ENCODE measurements around the gene LIAS.
"Not testable (repeated sequence)": the region's sequence is repeated elsewhere in the genome, so short reads cannot be mapped to it uniquely, and the experiment has no call there.

Gene LIAS

DNA sequence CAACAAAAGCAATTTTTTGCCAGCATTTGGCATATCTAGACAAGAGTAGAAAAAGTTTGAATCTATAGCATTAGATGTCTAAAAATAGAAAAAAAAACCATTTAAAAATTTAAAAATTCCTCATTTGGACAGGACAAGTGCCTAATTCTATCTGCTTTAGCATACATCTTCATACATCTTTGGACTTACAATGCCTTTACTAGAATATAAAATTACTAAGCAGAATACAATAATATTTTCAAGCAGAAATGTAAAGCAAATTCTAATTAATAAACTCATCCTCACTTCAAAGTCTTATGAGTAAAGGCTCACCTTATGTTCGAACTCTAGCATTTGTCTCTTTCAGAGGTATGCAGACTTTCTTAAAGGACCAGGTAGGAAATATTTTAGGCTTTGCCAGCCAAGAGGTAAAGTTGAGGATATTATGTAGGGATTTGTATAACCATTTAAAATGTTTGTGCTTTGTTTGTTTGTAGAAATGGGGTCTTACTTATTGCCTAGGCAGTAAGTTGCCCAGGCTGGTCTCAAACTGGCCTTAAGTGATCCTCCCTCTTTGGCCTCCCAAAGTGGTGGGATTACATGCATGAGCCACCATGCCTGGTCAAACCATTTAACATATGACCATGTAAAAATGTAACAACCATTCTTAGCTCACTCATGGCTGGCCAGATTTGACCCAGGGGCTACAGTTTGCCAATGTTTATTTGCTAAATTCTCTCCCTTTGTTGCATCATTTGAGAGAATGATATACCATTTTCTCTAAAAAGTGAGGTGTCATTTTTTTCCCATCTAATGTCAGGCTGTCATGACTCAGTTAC lies 39.3 kb downstream of the LIAS start:
- no peak for DNase-seq (ENCODE audit: low read depth in 2 of 2)

- no peak for DNase-seq (ENCODE audit: low read depth in 2 of 2)
Measured at GRCh38 chr4:39498727-39499020, 39.8 kb downstream of the LIAS start.

GRCh38 chr4:39502019-39502663 lies 43.3 kb downstream of the LIAS start:
- no peak for DNase-seq (ENCODE audit: low read depth in 2 of 2)

- not testable (repeated sequence) for DNase-seq (ENCODE audit: low read depth in 2 of 2)
Measured at GRCh38 chr4:39502664-39503035, 43.8 kb downstream of the LIAS start.

DNA sequence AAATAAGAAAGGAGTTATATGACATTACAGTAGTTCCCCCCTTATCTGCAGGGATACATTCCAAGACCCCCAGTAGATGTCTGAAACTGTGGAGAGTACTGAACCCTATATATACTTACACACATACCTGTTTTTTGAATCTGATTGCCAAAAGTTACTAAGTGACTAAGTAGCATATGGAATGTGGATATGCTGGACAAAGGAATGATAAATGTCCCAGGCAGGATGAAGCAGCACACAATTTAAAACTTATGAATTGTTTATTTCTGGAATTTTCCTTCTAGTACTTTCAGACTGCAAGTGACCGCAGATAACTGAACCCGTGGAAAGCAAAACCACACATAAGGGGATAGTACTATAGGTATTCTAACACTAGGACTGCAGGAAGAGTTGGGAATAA lies 45.7 kb downstream of the LIAS start:
- no peak for DNase-seq (ENCODE audit: low read depth in 2 of 2)

- no peak for DNase-seq (ENCODE audit: low read depth in 2 of 2)
Measured at GRCh38 chr4:39505581-39505980, 46.7 kb downstream of the LIAS start.

DNA sequence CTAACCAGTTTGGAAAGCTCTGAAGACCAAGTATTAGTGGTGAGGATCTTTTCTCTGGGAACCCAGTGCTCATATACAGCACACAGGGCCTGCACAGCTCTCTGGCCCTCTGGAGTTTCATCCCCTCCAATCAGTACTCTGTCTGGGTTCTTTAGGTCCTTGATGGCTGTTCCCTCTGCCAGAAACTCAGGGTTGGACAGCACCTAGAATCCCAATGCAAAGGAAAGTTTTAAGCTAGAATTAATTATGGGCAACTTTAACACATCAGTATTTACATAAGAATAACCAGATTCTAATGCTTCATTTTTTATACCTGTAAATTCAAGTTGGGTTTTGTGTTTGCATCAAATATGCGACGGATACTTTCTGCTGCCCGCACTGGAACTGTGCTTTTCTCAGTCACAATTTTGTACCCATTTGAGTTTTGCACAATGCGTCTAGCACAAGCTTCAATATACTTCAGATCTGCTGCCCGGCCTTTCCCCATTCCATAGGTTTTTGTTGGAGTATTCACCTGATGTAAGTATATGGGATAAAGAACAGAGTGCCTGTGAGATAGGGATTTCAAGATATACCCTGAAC lies 51.6 kb downstream of the LIAS start:
- no peak for DNase-seq (ENCODE audit: low read depth in 2 of 2)

- not testable (repeated sequence) for DNase-seq (ENCODE audit: low read depth in 2 of 2)
Measured at GRCh38 chr4:39514266-39514665, 55.4 kb downstream of the LIAS start.

DNA sequence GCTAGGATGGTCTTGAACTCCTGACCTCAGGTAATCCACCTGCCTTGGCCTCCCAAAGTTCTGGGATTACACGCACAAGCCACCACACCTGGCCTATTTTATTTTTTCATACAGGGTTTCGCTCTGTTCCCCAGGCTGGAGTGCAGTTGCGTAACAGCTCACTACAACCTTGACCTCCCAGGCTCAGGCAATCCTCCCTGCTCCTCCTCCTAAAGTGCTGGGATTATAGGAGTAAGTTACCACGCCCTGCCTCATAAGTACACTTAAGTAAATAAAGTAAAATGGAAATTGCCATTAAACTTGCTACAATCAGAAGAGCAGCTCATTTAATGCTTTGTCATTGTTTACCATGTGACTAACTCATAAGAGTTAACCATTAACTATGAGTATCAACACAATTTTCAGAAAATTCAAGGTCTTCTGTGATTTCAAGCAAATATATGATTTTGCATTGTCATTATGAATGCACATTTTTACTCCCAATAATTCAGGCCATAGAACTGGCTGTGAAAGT lies 56.1 kb downstream of the LIAS start:
- no peak for DNase-seq (ENCODE audit: low read depth in 2 of 2)

- DNase-seq (ENCODE audit: low read depth in 2 of 2): not testable (repeated sequence)
Measured at GRCh38 chr4:39515669-39516401, 57.0 kb downstream of the LIAS start.

DNA sequence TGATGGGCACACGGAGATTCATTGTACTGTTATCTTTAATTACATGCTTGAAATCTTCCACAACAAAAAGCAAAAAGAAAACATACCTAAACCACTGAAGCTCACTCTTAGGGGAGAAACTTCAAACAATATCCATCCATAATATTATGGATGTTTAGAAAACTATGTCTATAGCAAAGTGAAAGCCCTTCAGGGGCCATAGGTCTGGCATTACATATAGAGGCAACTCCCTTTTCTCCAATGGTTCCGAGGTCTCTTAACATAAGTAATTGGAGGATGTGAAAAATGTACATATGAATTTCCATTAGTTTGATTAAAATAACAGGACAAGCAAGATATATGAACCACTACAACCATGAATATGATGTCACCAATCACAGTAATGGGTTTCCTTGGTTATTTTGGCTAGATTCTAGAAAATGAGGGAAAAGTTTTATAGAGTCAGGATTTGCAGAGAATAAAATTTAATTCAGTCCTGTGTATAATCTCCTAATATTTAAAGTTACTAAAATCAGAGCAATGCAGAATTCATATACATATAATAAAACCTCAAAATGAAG lies 57.6 kb downstream of the LIAS start:
- DNase-seq (ENCODE audit: low read depth in 2 of 2): no peak

- DNase-seq (ENCODE audit: low read depth in 2 of 2): no peak
Measured at GRCh38 chr4:39518484-39518883, 59.6 kb downstream of the LIAS start.

DNA sequence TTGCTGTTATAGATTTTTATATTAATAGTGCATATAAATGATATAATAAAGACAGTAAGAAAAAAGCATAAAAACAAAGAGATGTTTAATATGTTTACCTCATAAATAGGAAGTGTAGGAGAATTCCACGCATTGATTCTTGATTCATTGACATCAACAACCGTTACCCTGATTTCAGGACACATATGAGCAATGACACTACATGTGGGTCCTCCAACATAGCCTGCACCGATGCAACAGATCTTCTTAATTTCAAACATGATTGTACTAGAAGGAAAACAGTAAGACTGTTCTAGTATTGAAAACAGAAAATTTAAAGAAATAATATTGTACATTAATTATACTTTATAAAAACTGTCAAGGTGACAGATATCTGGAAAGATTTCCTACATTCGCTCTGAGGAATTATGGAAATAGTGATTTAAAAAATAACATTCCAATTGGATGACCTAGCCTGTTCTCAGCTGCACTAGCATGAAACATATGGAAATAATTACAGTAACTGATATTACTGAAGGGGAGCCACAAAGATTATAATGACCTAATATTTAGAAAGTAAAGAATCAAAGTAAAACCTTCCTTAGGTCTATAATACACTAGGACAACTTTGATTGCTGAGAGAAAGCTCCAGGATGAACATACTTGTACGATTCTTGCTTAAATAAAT lies 62.5 kb downstream of the LIAS start:
- DNase-seq (ENCODE audit: low read depth in 2 of 2): no peak

GRCh38 chr4:39522068-39522467 lies 63.2 kb downstream of the LIAS start:
- no peak for DNase-seq (ENCODE audit: low read depth in 2 of 2)

DNA sequence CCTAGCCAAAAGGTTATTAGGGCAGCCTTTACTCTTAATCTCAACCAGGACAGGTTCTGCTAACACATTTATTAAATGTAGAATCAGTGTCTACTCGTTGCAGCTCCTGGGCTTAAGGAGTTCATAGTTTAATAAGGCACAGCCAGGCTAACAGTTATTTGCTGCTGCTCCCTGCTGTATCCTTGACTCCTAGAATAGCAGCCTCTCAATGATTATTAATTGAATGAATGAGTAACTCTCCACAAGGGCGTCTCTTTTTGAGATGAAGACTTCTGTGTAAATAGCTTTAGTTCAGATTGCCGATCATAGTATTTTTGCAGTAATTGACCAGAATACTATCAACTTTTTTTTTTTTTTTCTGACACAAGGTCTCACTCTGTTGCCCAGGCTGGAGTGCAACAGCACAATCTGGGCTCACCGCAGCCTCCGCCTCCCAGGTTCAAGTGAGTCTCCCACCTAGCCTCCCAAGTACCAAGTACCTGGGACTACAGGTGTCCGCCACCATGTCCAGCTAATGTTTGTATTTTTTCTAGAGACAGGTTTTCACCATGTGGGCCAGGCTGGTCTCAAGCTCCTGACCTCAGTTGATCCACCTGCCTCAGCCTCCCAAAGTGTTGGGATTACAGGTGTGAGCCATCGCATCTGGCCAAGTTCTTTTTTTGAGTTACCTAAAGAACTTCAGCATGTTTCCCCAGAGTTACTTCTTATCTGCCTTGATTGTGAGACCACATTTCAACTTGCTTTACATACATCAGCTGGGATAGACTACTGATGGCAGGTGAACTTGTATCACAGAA lies 65.5 kb downstream of the LIAS start:
- no peak for DNase-seq (ENCODE audit: low read depth in 2 of 2)

- no peak for DNase-seq (ENCODE audit: low read depth in 2 of 2)
Measured at GRCh38 chr4:39525822-39526690, 67.2 kb downstream of the LIAS start.

GRCh38 chr4:39526765-39527295 lies 68.0 kb downstream of the LIAS start:
- DNase-seq (ENCODE audit: low read depth in 2 of 2): no peak

- DNase-seq (ENCODE audit: low read depth in 2 of 2): peak; percentile 75 to 83
Measured at GRCh38 chr4:39527296-39528060, 68.6 kb downstream of the LIAS start, which contains the start of gene UGDH. Gene UGDH (minus strand): TSS chr4:39527439. CDS start chr4:39521512, 5,927 bp downstream.

All from stimulated activated CD8-positive, alpha-beta memory T cell treated with anti-CD3 and anti-CD28 coated beads, Interleukin-2, amount 100 ng/mL, for 1 hour (primary cell).